Stimulated activated CD8-positive, alpha-beta memory T cell treated with anti-CD3 and anti-CD28 coated beads, Interleukin-12 subunit alpha, Interleukin-12 subunit beta, amount 100 ng/mL, for 24 hours (primary cell): ENCODE results near the gene SPON2.

Source experiments
- DNase-seq: peaks from one replicate; pipeline ENCODE4 v3.0.0-alpha.2; 2020; ENCODE audit errors: extremely low read depth

Gene SPON2

GRCh38 chr4:1208970-1209704, 36.8 kb upstream of the SPON2 start:
- DNase-seq = no peak

- DNase-seq = no peak
These were observed 36.0 kb upstream of the SPON2 start for GRCh38 chr4:1208266-1208961.

GRCh38 chr4:1207603-1208265, 35.4 kb upstream of the SPON2 start:
- DNase-seq = no peak

- no peak for DNase-seq
These were observed 34.7 kb upstream of the SPON2 start for GRCh38 chr4:1207157-1207470.

GRCh38 chr4:1206299-1207156, 34.1 kb upstream of the SPON2 start:
- DNase-seq = no peak

- DNase-seq = no peak
These were observed 33.4 kb upstream of the SPON2 start for GRCh38 chr4:1205586-1206298.

- DNase-seq = no peak
These were observed 32.6 kb upstream of the SPON2 start for GRCh38 chr4:1204828-1205585.

GRCh38 chr4:1204286-1204827, 32.0 kb upstream of the SPON2 start:
- DNase-seq = no peak

GRCh38 chr4:1203026-1203616, 30.7 kb upstream of the SPON2 start:
- DNase-seq = no peak

GRCh38 chr4:1202526-1203011, 30.2 kb upstream of the SPON2 start:
- DNase-seq = no peak

- peak; percentile 52 for DNase-seq
These were observed 29.6 kb upstream of the SPON2 start for GRCh38 chr4:1201851-1202525.

- no peak for DNase-seq
These were observed 28.1 kb upstream of the SPON2 start for GRCh38 chr4:1200425-1201035.

- no peak for DNase-seq
These were observed 27.4 kb upstream of the SPON2 start for GRCh38 chr4:1199556-1200331.

- DNase-seq = no peak
These were observed 25.9 kb upstream of the SPON2 start for GRCh38 chr4:1198098-1198844.

GRCh38 chr4:1196421-1197183, 24.2 kb upstream of the SPON2 start:
- no peak for DNase-seq

GRCh38 chr4:1195891-1196401, 23.6 kb upstream of the SPON2 start:
- no peak for DNase-seq
